GM23248 (cell line): ENCODE data around the gene AOX1.

Experiments
- EZH2 ChIP-seq: fragments of 200-600 bp; sonication (generic); IDR thresholded peaks from 2 replicates; pipeline ENCODE4 v1.6.1; 2018; ENCODE audit warnings: antibody characterized with exemption, mild to moderate bottlenecking; ENCODE audit not compliant: insufficient read depth, poor library complexity, severe bottlenecking
- EZH2phosphoT487 ChIP-seq: fragments of 200-600 bp; sonication (generic); IDR thresholded peaks from 2 replicates; pipeline ENCODE4 v1.6.1; 2018; ENCODE audit warnings: antibody characterized with exemption, moderate library complexity, mild to moderate bottlenecking, low read depth; ENCODE audit not compliant: insufficient read depth

GRCh38 chr2:200627110-200627770 is 41.4 kb downstream of the AOX1 start:
- no peak for TF ChIP-seq EZH2phosphoT487
- no peak for TF ChIP-seq EZH2
